ENCODE results near the gene NTN5.
A peak's percentile ranks its signal among the peaks of the same experiment; 100 is the strongest.

Gene NTN5

GRCh38 chr19:48614436-48615230, 58.2 kb downstream of the NTN5 start, which contains the start of gene FAM83E:
Gene FAM83E, minus strand, starts transcription at chr19:48615076. Its CDS starts 1,704 bp downstream, at chr19:48613372.
- CTCF ChIA-PET: no interaction called here
- POLR2A ChIA-PET: interaction anchor here (0.9 to 1.3 kb wide), 3 partner anchors 9 to 181 kb away, joined by 3 to 6 read pairs (median 4); no protein-coding TSS in a partner anchor
- TF ChIP-seq ARNT (IDR thresholded peaks at IDR 0.05) (no peak), HDGF (IDR thresholded peaks at IDR 0.05; ENCODE audit: borderline replicate concordance) (no peak), SP1 (IDR thresholded peaks at IDR 0.05) (no peak)
- DNase-seq (ENCODE audit: extremely low spot score): peak; percentile 39

GRCh38 chr19:48613852-48614435, 58.9 kb downstream of the NTN5 start:
- ChIA-PET CTCF (no interaction called here), POLR2A (interaction anchor here (0.9 to 1.3 kb wide), 2 partner anchors 10 to 182 kb away, joined by 3 to 4 read pairs; no protein-coding TSS in a partner anchor)
- DNase-seq (ENCODE audit: extremely low spot score): no peak

GRCh38 chr19:48613024-48613851, 59.6 kb downstream of the NTN5 start:
- no peak for DNase-seq (ENCODE audit: extremely low spot score)
- POLR2A ChIA-PET: interaction anchor here (0.9 to 1.1 kb wide), 2 partner anchors 11 to 21 kb away, joined by 3 to 4 read pairs; no protein-coding TSS in a partner anchor
- TF ChIP-seq SUZ12 (IDR thresholded peaks at IDR 0.05) (no peak), ELF4 (IDR thresholded peaks at IDR 0.05) (no peak), ARNT (IDR thresholded peaks at IDR 0.05) (no peak), TARDBP (IDR thresholded peaks at IDR 0.05) (no peak), FOXA1 (IDR thresholded peaks at IDR 0.05) (no peak), PKNOX1 (IDR thresholded peaks at IDR 0.05) (no peak), CTBP1 (IDR thresholded peaks at IDR 0.05; ENCODE audit: borderline replicate concordance) (no peak), ZNF384 (IDR thresholded peaks at IDR 0.05) (no peak), FOXM1 (IDR thresholded peaks at IDR 0.05; ENCODE audit: borderline replicate concordance) (no peak), LEF1 (IDR thresholded peaks at IDR 0.05; ENCODE audit: borderline replicate concordance) (no peak), FOXK2 (IDR thresholded peaks at IDR 0.05) (no peak), SP1 (IDR thresholded peaks at IDR 0.05) (no peak), L3MBTL2 (conservative IDR thresholded peaks at IDR 0.05) (no peak), NFRKB (IDR thresholded peaks at IDR 0.05) (no peak), BHLHE40 (IDR thresholded peaks at IDR 0.05; ENCODE audit: borderline replicate concordance) (no peak), HDGF (IDR thresholded peaks at IDR 0.05; ENCODE audit: borderline replicate concordance) (no peak)
- CTCF ChIA-PET: no interaction called here

More at GRCh38 chr19:48613852-48614435, 58.9 kb downstream of the NTN5 start:
- no peak for TF ChIP-seq NFRKB (IDR thresholded peaks at IDR 0.05)
- peak; percentile 41 for TF ChIP-seq ELF4 (IDR thresholded peaks at IDR 0.05)

- ChIA-PET POLR2A (no interaction called here), CTCF (no interaction called here)
- DNase-seq (ENCODE audit: extremely low spot score): no peak
- TF ChIP-seq TARDBP (IDR thresholded peaks at IDR 0.05) (no peak), LEF1 (IDR thresholded peaks at IDR 0.05; ENCODE audit: borderline replicate concordance) (no peak), ELF4 (IDR thresholded peaks at IDR 0.05) (no peak), FOXK2 (IDR thresholded peaks at IDR 0.05) (no peak), PKNOX1 (IDR thresholded peaks at IDR 0.05) (no peak), CTBP1 (IDR thresholded peaks at IDR 0.05; ENCODE audit: borderline replicate concordance) (no peak), SUZ12 (IDR thresholded peaks at IDR 0.05) (no peak), L3MBTL2 (conservative IDR thresholded peaks at IDR 0.05) (no peak), FOXM1 (IDR thresholded peaks at IDR 0.05; ENCODE audit: borderline replicate concordance) (no peak), HDGF (IDR thresholded peaks at IDR 0.05; ENCODE audit: borderline replicate concordance) (no peak), ARNT (IDR thresholded peaks at IDR 0.05) (no peak), NFRKB (IDR thresholded peaks at IDR 0.05) (no peak), BHLHE40 (IDR thresholded peaks at IDR 0.05; ENCODE audit: borderline replicate concordance) (no peak)
Measured at GRCh38 chr19:48611872-48612271, 60.9 kb downstream of the NTN5 start.

Data from HEK293T (cell line).